HepG2 (cell line): ENCODE results near the gene ST8SIA1. TPM values are rescaled to one million over a fixed set of nuclear protein-coding genes. Genes with fewer than 3 reads are reported as not detected.

Experiments
- ATAC-seq: fragments of 200-7000 bp; cut with Tn5 transposase; 3 replicates; pipeline ENCODE4 v1.9.1; 2020; ENCODE audit warnings: mild to moderate bottlenecking, moderate library complexity
- BruUV-seq: library from RNA; stranded (reverse); fragments of 400-500 nt; replicated peaks from 2 replicates; lab custom pipeline; 2021; lab: Mats Ljungman, UMichigan
- CTCF ChIA-PET: fragments of 300-600 bp; formaldehyde crosslinking; extraction: SDS; loops from one replicate; lab custom pipeline; 2021; ENCODE audit warnings: low total read pairs, inconsistent platforms, low intra/inter-chr PET ratio; lab: Yijun Ruan, JAX
- POLR2A ChIA-PET: fragments of 350-600 bp; sonication (Branson Sonifier 250); formaldehyde crosslinking; loops from one replicate; lab custom pipeline; 2020; ENCODE audit warnings: antibody characterized with exemption, inconsistent platforms; lab: Yijun Ruan, JAX
- DNase-seq: peaks from one replicate; pipeline ENCODE4 v3.0.0-alpha.2; 2015; ENCODE audit warnings: low spot score
- FAIRE-seq: peaks from 3 replicates; lab custom pipeline; 2011; peaks lifted over from hg19 to GRCh38; lab: Jason Lieb, UNC
- H2AFZ ChIP-seq: one replicate; pipeline ENCODE4 v1.6.1; 2011; ENCODE audit warnings: low read length, inconsistent platforms
- H3K27ac ChIP-seq: fragments of 300-600 bp; 3 replicates; pipeline ENCODE4 v1.8.0; 2011; ENCODE audit warnings: mixed run types, mild to moderate bottlenecking, mixed read lengths, low read length, inconsistent platforms; ENCODE audit not compliant: insufficient read depth; ENCODE audit errors: extremely low read length
- H3K27me3 ChIP-seq, 2 experiments: fragments of 200-600 bp in 1 of 2; 2 replicates in 1 of 2; 3 replicates in 1 of 2; pipeline versions ENCODE4 v1.6.0 to v1.8.0; 2011; ENCODE audit warnings: low read length in 2 of 2, mild to moderate bottlenecking in 2 of 2, moderate library complexity in 2 of 2, inconsistent platforms in 1 of 2; ENCODE audit not compliant: insufficient read depth in 2 of 2, control insufficient read depth in 1 of 2
- H3K36me3 ChIP-seq, 2 experiments: fragments of 200-600 bp in 1 of 2; replicated peaks in 1 of 2; 2 replicates in 1 of 2; 3 replicates in 1 of 2; pipeline versions ENCODE4 v1.5.1 to v1.8.0; 2011; ENCODE audit warnings: low read length in 2 of 2, inconsistent platforms in 1 of 2; ENCODE audit not compliant: insufficient read depth in 2 of 2, control insufficient read depth in 1 of 2
- H3K4me1 ChIP-seq: 2 replicates; pipeline ENCODE4 v1.5.1; 2012; ENCODE audit warnings: low read length, inconsistent platforms; ENCODE audit not compliant: insufficient read depth
- H3K4me2 ChIP-seq: 2 replicates; pipeline ENCODE4 v1.6.0; 2011; ENCODE audit warnings: low read depth, low read length, inconsistent platforms
- H3K4me3 ChIP-seq, 3 experiments: fragments of 200-600 bp in 1 of 3; sonication (generic), shearing (Covaris generic) in 1 of 3; replicated peaks in 1 of 3; 2 replicates each; pipeline ENCODE4 v1.5.1; 2011 to 2016; ENCODE audit warnings: low read length in 3 of 3, inconsistent platforms in 2 of 3, low read depth in 2 of 3, mild to moderate bottlenecking in 2 of 3, control low read depth in 1 of 3, mixed read lengths in 1 of 3; ENCODE audit not compliant: insufficient read depth in 1 of 3
- H3K79me2 ChIP-seq: one replicate; pipeline ENCODE4 v1.6.1; 2011; ENCODE audit warnings: low read length, inconsistent platforms; ENCODE audit not compliant: insufficient read depth
- H3K9ac ChIP-seq: 2 replicates; pipeline ENCODE4 v1.6.0; 2011; ENCODE audit warnings: mild to moderate bottlenecking, low read depth, low read length, inconsistent platforms; ENCODE audit not compliant: insufficient read depth
- H3K9me3 ChIP-seq: 2 replicates; pipeline ENCODE4 v1.5.1; 2012; ENCODE audit warnings: mild to moderate bottlenecking, low read length
- H4K20me1 ChIP-seq: 2 replicates; pipeline ENCODE4 v1.6.0; 2011; ENCODE audit warnings: inconsistent platforms, mild to moderate bottlenecking, low read length, moderate library complexity; ENCODE audit not compliant: insufficient read depth
- AHR ChIP-seq: IDR thresholded peaks from 2 replicates; pipeline ENCODE4 v1.6.1; 2018; ENCODE audit warnings: missing genetic modification reagents, missing compliant biosample characterization
- ATM ChIP-seq: fragments of 450-650 bp; IDR thresholded peaks from 2 replicates; pipeline ENCODE4 v1.7.1; 2017; ENCODE audit warnings: mild to moderate bottlenecking, borderline replicate concordance
- BCL6 ChIP-seq: IDR thresholded peaks from 2 replicates; pipeline ENCODE4 v1.6.1; 2016; ENCODE audit warnings: missing genetic modification reagents, missing compliant biosample characterization
- KLF15 ChIP-seq: sonication (generic); formaldehyde crosslinking; IDR thresholded peaks from 2 replicates; pipeline ENCODE4 v1.8.1; 2023; ENCODE audit warnings: borderline replicate concordance, mild to moderate bottlenecking, inconsistent platforms, missing genetic modification reagents, mixed read lengths
- NBN ChIP-seq: fragments of 450-650 bp; conservative IDR thresholded peaks from 2 replicates; pipeline ENCODE4 v1.6.1; 2017
- SMYD3 ChIP-seq: sonication (generic); formaldehyde crosslinking; IDR thresholded peaks from 2 replicates; pipeline ENCODE4 v1.8.1; 2023; ENCODE audit warnings: mild to moderate bottlenecking, missing genetic modification reagents
- ZNF20 ChIP-seq: sonication (generic); formaldehyde crosslinking; IDR thresholded peaks from 2 replicates; pipeline ENCODE4 v1.4.0; 2020; ENCODE audit warnings: mild to moderate bottlenecking, moderate library complexity, missing genetic modification reagents
- ZNF335 ChIP-seq: sonication (generic); formaldehyde crosslinking; IDR thresholded peaks from 2 replicates; pipeline ENCODE4 v1.4.0; 2020; ENCODE audit warnings: missing genetic modification reagents
- ZNF337 ChIP-seq: sonication (generic); formaldehyde crosslinking; IDR thresholded peaks from 2 replicates; pipeline ENCODE4 v1.5.1; 2020; ENCODE audit warnings: missing genetic modification reagents, low read depth, mild to moderate bottlenecking, borderline replicate concordance
- ZNF367 ChIP-seq: sonication (generic); formaldehyde crosslinking; IDR thresholded peaks from 2 replicates; pipeline ENCODE4 v1.4.0; 2020; ENCODE audit warnings: missing genetic modification reagents, borderline replicate concordance
- ZNF451 ChIP-seq: sonication (generic); formaldehyde crosslinking; IDR thresholded peaks from 2 replicates; pipeline ENCODE4 v1.5.0; 2020; ENCODE audit warnings: mild to moderate bottlenecking, missing genetic modification reagents
- ZNF598 ChIP-seq: sonication (generic); formaldehyde crosslinking; IDR thresholded peaks from 2 replicates; pipeline ENCODE4 v1.5.1; 2020; ENCODE audit warnings: mild to moderate bottlenecking, missing genetic modification reagents, borderline replicate concordance
- ZNF773 ChIP-seq: sonication (generic); formaldehyde crosslinking; IDR thresholded peaks from 2 replicates; pipeline ENCODE4 v1.4.0; 2020; ENCODE audit warnings: missing genetic modification reagents, borderline replicate concordance
- ZSCAN22 ChIP-seq: sonication (generic); formaldehyde crosslinking; IDR thresholded peaks from 2 replicates; pipeline ENCODE4 v1.4.0; 2020; ENCODE audit warnings: mild to moderate bottlenecking, missing genetic modification reagents
- WGBS: methylation state at CpG from one replicate; pipeline ENCODE4 v1.1.6; 2017; ENCODE audit warnings: low lambda C conversion rate; 5-methylcytosine and 5-hydroxymethylcytosine counted together
- in situ Hi-C: cut with HindIII; loops from 2 replicates; pipeline ENCODE4 v1.10.0; 2017; ENCODE audit warnings: low pct_unique_long_range_greater_than_20kb; ENCODE audit not compliant: extremely low pct_ligation_motif_present
- intact Hi-C: fragments of 100-400 bp; cut with micrococcal nuclease; formaldehyde crosslinking; loops from one replicate; pipeline ENCODE4 v1.10.0; 2022; ENCODE audit not compliant: unreplicated experiment
- polyA plus RNA-seq, 8 experiments: library from polyadenylated mRNA; depleted of rRNA in 3 of 8; stranded (reverse) in 7 of 8; unstranded in 1 of 8; fragments of >200 nt; fragmentation: Illumina TruSeq in 4 of 8; extraction: Trizol in 4 of 8; gene quantifications; 2 replicates each; pipeline versions ENCODE4 v1.2.1 to v1.2.3, GENCODE V29; 2011 to 2016; ENCODE audit warnings: low read depth in 4 of 8, missing spikeins in 1 of 8, mixed read lengths in 1 of 8; ENCODE audit not compliant: insufficient read depth in 1 of 8
- total RNA-seq, 5 experiments: library from RNA; depleted of rRNA; stranded (reverse); fragments of >200 nt; fragmentation: Illumina TruSeq; extraction: Trizol; gene quantifications; 2 replicates each; pipeline ENCODE4 v1.2.3, GENCODE V29; 2016; ENCODE audit warnings: low read depth in 1 of 5

Gene ST8SIA1
- total and polyA plus RNA-seq, 2 of the 13 experiments (the other 11 are each of a cell fraction or from before 2014, with no cell fraction given): not detected

DNA sequence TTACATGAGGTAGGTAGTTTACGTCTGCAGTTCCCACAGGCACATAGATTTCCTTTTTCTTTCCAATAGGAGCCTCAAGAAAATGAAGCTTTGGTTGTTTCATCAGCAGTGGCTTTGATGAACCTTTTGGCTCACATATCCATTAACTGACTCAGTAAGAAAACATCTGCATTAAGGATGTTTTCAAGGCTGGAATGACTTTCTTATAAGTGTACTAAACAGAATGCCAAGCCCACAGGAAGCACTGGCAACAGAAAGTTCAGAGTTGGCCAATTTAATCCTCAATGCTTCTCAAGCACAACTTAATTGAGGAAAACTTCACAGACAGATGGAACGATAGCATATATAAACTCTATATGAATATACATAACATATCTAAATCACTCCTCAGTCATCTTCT, 63.5 kb downstream of the ST8SIA1 start:
- CTCF ChIA-PET: no interaction called here
- WGBS: 7% methylated on average over 2 of the region's 2 CpGs
- ATAC-seq: no peak
- intact Hi-C loops: no loop called here
- Histone ChIP-seq H3K27me3 (no peaks in the 10 kb centered on the region; a peak in 1 of 5 replicates), H3K79me2 (no peaks in the 10 kb centered on the region), H3K4me2 (no peak overlapping the region), H3K36me3 (no peaks in the 10 kb centered on the region), H3K9ac (no peak overlapping the region), H3K4me3 (no peak overlapping the region), H4K20me1 (no peaks in the 10 kb centered on the region), H3K27ac (no peak overlapping the region), H3K9me3 (no peaks in the 10 kb centered on the region), H3K4me1 (no peaks in the 10 kb centered on the region), H2AFZ (no peak overlapping the region)
- DNase-seq: no peak
- POLR2A ChIA-PET: no interaction called here
- FAIRE-seq: no peak
- TF ChIP-seq ZNF335 (CRISPR knock-in tag): no peak
- no peak for TF ChIP-seq NBN
- no TSS peak for BruUV-seq
- in situ Hi-C loops: no loop called here

DNA sequence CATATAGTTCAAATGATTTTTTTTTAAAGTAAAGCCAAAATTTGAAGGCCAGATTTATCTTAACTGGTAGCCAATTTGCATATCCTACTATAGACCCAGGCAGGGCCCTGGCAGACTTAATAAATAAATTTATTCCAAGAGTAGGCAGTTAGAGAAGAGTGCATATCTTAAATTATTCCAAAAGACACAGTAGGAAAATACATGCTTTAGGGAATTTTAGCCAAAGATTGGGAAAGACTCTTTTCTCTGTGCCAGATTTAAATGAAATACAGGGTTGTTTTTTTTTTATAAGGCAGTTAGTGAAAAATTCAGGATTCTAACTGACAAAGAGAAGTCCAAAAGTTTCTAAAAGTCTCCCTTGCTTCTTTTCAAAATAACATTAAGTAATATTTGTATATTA, 65.5 kb downstream of the ST8SIA1 start:
- CTCF ChIA-PET: no interaction called here
- H3K27ac ChIP-seq: no peak overlapping the region
- in situ Hi-C loops: no loop called here
- H3K9ac ChIP-seq: no peak overlapping the region
- no peak overlapping the region for H3K4me3 ChIP-seq
- H3K79me2 ChIP-seq: no peaks in the 10 kb centered on the region
- DNase-seq: no peak
- H3K9me3 ChIP-seq: no peaks in the 10 kb centered on the region
- H2AFZ ChIP-seq: no peak overlapping the region
- H4K20me1 ChIP-seq: no peaks in the 10 kb centered on the region
- POLR2A ChIA-PET: no interaction called here
- H3K4me2 ChIP-seq: no peak overlapping the region
- ATAC-seq: no peak
- intact Hi-C loops: no loop called here
- BruUV-seq: no TSS peak
- FAIRE-seq: no peak
- TF ChIP-seq AHR (CRISPR knock-in tag) (no peak), SMYD3 (CRISPR knock-in tag) (no peak), ZNF598 (no peak), BCL6 (no peak), ZNF451 (CRISPR knock-in tag) (no peak), ZNF367 (CRISPR knock-in tag) (no peak), KLF15 (CRISPR knock-in tag) (no peak), ZSCAN22 (CRISPR knock-in tag) (no peak), ATM (no peak), ZNF773 (no peak), ZNF20 (CRISPR knock-in tag) (no peak), ZNF337 (CRISPR knock-in tag) (no peak)
- no peaks in the 10 kb centered on the region; a peak in 1 of 5 replicates for H3K27me3 ChIP-seq
- H3K36me3 ChIP-seq: no peaks in the 10 kb centered on the region
- H3K4me1 ChIP-seq: no peaks in the 10 kb centered on the region
